Osteoblast (primary cell): ENCODE measurements around the gene DPYSL5. TPM values are rescaled to one million over a fixed set of nuclear protein-coding genes. Genes with fewer than 3 reads are reported as not detected.

Experiments used
- DNase-seq: peaks from one replicate; pipeline ENCODE4 v3.0.0; 2011; ENCODE audit warnings: low spot score, mixed read lengths; ENCODE audit not compliant: insufficient read length; ENCODE audit errors: missing footprints
- H2AFZ ChIP-seq: 2 replicates; pipeline ENCODE4 v1.6.0; 2011; ENCODE audit warnings: mild to moderate bottlenecking, low read length
- H3K27ac ChIP-seq: 2 replicates; pipeline ENCODE4 v1.5.1; 2011; ENCODE audit warnings: mild to moderate bottlenecking, low read depth, low read length, moderate library complexity
- H3K27me3 ChIP-seq: 2 replicates; pipeline ENCODE4 v1.6.0; 2012; ENCODE audit warnings: mild to moderate bottlenecking, control low read depth, inconsistent platforms, low read length, moderate library complexity; ENCODE audit not compliant: insufficient read depth
- H3K36me3 ChIP-seq: 2 replicates; pipeline ENCODE4 v1.5.1; 2011; ENCODE audit warnings: mild to moderate bottlenecking, low read length, control low read depth, moderate library complexity; ENCODE audit not compliant: insufficient read depth
- H3K4me1 ChIP-seq: 2 replicates; pipeline ENCODE4 v1.5.1; 2011; ENCODE audit warnings: mild to moderate bottlenecking, low read length, control low read depth, moderate library complexity; ENCODE audit not compliant: insufficient read depth
- H3K4me2 ChIP-seq: 2 replicates; pipeline ENCODE4 v1.6.0; 2011; ENCODE audit warnings: mild to moderate bottlenecking, low read length; ENCODE audit not compliant: insufficient read depth
- H3K4me3 ChIP-seq: fragments of 200-600 bp; sonication (generic); 3 replicates; pipeline ENCODE4 v1.5.1; 2012; ENCODE audit warnings: mild to moderate bottlenecking, low read length, inconsistent platforms; ENCODE audit not compliant: insufficient read depth
- H3K79me2 ChIP-seq: 2 replicates; pipeline ENCODE4 v1.6.0; 2012; ENCODE audit warnings: mild to moderate bottlenecking, low read length, control low read depth, inconsistent platforms; ENCODE audit not compliant: insufficient read depth
- H3K9me3 ChIP-seq: 2 replicates; pipeline ENCODE4 v1.5.1; 2011; ENCODE audit warnings: low read depth, low read length, control low read depth
- H4K20me1 ChIP-seq: 2 replicates; pipeline ENCODE4 v1.6.0; 2012; ENCODE audit warnings: mild to moderate bottlenecking, low read length, control low read depth; ENCODE audit not compliant: insufficient read depth
- total RNA-seq: library from RNA; depleted of rRNA; stranded (reverse); fragments of >200 nt; gene quantifications from 2 replicates; pipeline ENCODE4 v1.2.3, GENCODE V29; 2012
- TF ChIP-seq, protein P1 (sequence below): IDR thresholded peaks from 2 replicates; pipeline ENCODE4 v1.5.1; 2011; ENCODE audit warnings: mild to moderate bottlenecking, low read depth, low read length, moderate library complexity; ENCODE audit errors: extremely low read depth

The DPYSL5 gene, protein sequence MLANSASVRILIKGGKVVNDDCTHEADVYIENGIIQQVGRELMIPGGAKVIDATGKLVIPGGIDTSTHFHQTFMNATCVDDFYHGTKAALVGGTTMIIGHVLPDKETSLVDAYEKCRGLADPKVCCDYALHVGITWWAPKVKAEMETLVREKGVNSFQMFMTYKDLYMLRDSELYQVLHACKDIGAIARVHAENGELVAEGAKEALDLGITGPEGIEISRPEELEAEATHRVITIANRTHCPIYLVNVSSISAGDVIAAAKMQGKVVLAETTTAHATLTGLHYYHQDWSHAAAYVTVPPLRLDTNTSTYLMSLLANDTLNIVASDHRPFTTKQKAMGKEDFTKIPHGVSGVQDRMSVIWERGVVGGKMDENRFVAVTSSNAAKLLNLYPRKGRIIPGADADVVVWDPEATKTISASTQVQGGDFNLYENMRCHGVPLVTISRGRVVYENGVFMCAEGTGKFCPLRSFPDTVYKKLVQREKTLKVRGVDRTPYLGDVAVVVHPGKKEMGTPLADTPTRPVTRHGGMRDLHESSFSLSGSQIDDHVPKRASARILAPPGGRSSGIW
- not detected in 2 replicates for total RNA-seq

DNA sequence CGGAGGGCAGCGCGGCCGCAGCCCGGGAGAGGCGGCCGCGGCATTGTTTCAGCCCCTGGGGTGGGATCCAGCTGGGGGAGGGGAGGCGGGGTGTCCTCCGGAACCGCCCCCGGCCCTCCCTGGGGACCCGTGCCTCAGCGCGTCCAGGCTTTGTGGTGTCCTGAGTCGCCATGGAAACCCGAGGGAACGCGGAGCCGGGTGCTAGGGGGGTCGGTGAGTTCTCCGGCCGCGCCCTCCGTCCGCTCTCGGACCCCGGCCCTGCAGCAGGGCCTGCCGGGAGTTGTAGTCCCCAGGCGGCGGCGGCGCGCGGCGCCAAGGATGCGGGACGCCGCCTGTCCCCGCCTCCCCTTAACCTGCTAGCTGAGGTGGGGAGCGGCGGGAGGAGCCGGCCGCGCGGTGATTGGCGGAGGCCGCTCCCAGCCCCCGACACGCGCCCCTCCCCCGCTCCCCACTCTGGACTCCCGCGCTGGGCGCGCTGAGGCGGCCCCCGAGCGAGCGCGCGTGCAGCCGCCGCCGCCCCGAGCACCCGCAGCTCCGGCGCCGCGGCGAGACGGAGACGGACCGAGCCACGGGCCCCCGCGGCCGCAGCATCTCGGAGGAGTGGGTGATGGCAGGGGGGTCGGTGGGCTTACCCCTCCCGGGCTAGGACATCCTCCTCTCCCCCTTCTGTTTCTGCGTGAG is at the start of gene DPYSL5:
Gene DPYSL5 (plus strand): TSS at position 478 of the 681 bp plus-strand sequence. CDS start 50,368 bp downstream, outside the sequence.
- Histone ChIP-seq H3K4me2 (no peak within 1 kb of the TSS), H3K36me3 (no peaks in the 10 kb centered on the region), H3K4me1 (no peaks in the 10 kb centered on the region), H3K27me3 (peaks cover 85% of the 10 kb centered on the region), H4K20me1 (peaks cover 2% of the 10 kb centered on the region), H3K79me2 (no peaks in the 10 kb centered on the region), H3K27ac (no peak within 1 kb of the TSS), H3K9me3 (no peaks in the 10 kb centered on the region), H2AFZ (no peak within 1 kb of the TSS), H3K4me3 (no peak within 1 kb of the TSS)
- DNase-seq, result peak; percentile 77
- TF ChIP-seq, protein P1, sequence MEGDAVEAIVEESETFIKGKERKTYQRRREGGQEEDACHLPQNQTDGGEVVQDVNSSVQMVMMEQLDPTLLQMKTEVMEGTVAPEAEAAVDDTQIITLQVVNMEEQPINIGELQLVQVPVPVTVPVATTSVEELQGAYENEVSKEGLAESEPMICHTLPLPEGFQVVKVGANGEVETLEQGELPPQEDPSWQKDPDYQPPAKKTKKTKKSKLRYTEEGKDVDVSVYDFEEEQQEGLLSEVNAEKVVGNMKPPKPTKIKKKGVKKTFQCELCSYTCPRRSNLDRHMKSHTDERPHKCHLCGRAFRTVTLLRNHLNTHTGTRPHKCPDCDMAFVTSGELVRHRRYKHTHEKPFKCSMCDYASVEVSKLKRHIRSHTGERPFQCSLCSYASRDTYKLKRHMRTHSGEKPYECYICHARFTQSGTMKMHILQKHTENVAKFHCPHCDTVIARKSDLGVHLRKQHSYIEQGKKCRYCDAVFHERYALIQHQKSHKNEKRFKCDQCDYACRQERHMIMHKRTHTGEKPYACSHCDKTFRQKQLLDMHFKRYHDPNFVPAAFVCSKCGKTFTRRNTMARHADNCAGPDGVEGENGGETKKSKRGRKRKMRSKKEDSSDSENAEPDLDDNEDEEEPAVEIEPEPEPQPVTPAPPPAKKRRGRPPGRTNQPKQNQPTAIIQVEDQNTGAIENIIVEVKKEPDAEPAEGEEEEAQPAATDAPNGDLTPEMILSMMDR, result no peak

- Histone ChIP-seq H3K4me1 (peaks cover 3% of the 10 kb centered on the region), H3K9me3 (no peaks in the 10 kb centered on the region), H3K36me3 (peaks cover 3% of the 10 kb centered on the region), H3K27ac (no peak overlapping the region), H3K27me3 (no peaks in the 10 kb centered on the region), H3K4me2 (no peak overlapping the region), H3K79me2 (no peaks in the 10 kb centered on the region), H2AFZ (no peak overlapping the region), H4K20me1 (no peaks in the 10 kb centered on the region), H3K4me3 (no peak overlapping the region)
- TF ChIP-seq, protein P1, result no peak
- DNase-seq, result no peak
Measured at GRCh38 chr2:26801328-26801727, 46.6 kb upstream of the DPYSL5 start.

DNA sequence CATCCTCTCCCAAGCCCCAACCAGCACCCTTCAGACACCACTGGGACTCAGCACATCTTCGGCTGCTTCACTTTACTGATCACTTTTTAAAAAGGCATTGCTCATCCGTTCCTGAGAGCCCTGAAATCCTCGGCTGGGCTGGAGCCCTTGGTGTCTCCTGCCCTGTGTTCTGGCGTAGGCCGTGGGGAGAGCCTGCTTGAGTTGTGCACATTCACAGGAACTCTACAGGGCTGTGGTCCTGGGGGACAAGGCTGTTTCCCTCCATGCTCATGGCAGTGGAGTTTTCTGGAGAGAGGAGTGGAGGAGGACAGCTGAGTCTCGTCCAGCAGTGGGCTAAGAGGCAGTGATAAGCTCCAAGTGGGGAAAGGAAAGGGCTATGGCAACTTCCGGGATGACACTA is 46.1 kb upstream of the DPYSL5 start:
- Histone ChIP-seq H3K27me3 (no peaks in the 10 kb centered on the region), H3K79me2 (no peaks in the 10 kb centered on the region), H3K9me3 (no peaks in the 10 kb centered on the region), H4K20me1 (no peaks in the 10 kb centered on the region), H3K4me3 (no peak overlapping the region), H3K4me1 (peaks cover 3% of the 10 kb centered on the region), H2AFZ (no peak overlapping the region), H3K4me2 (no peak overlapping the region), H3K27ac (no peak overlapping the region), H3K36me3 (no peaks in the 10 kb centered on the region)
- TF ChIP-seq, protein P1, result no peak
- DNase-seq, result no peak

- H3K27me3 ChIP-seq, result peaks cover 2% of the 10 kb centered on the region
- no peak for DNase-seq
- no peaks in the 10 kb centered on the region for H3K9me3 ChIP-seq
- H3K79me2 ChIP-seq, result no peaks in the 10 kb centered on the region
- TF ChIP-seq, protein P1, result no peak
- H4K20me1 ChIP-seq, result no peaks in the 10 kb centered on the region
- peaks cover 3% of the 10 kb centered on the region for H3K4me1 ChIP-seq
- no peaks in the 10 kb centered on the region for H3K36me3 ChIP-seq
- H3K4me2 ChIP-seq, result no peak overlapping the region
- H2AFZ ChIP-seq, result no peak overlapping the region
- H3K4me3 ChIP-seq, result no peak overlapping the region
- H3K27ac ChIP-seq, result peak overlapping the region; percentile 24
Measured at GRCh38 chr2:26805241-26805676, 42.7 kb upstream of the DPYSL5 start.
